ENCODE data around the gene PPP4R1.

DNA sequence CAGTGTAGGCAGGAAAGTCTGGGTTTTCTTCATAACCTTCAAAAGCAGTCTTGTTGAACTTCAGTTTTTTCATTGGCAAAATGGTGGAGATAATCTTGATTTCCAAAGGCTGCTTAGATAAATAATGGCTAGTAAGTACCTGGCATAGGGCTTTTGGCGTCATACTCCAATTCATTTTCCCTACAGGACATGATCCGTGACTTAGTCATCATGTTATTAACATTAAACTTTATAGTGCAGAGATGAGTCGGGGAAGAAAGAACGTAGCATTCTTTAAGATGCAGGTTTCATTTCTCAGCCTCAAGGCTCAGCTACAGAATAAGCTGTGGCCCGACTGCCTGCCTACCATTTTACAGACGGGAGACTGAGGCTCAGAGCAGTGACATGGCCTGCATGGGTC lies 75.1 kb downstream of the PPP4R1 start:
- TF ChIP-seq, protein P1, sequence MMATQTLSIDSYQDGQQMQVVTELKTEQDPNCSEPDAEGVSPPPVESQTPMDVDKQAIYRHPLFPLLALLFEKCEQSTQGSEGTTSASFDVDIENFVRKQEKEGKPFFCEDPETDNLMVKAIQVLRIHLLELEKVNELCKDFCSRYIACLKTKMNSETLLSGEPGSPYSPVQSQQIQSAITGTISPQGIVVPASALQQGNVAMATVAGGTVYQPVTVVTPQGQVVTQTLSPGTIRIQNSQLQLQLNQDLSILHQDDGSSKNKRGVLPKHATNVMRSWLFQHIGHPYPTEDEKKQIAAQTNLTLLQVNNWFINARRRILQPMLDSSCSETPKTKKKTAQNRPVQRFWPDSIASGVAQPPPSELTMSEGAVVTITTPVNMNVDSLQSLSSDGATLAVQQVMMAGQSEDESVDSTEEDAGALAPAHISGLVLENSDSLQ (IDR thresholded peaks at IDR 0.05), result no peak
- TF ChIP-seq BHLHE40 (IDR thresholded peaks at IDR 0.05; ENCODE audit: borderline replicate concordance), result no peak
- no peak for TF ChIP-seq LEF1 (IDR thresholded peaks at IDR 0.05; ENCODE audit: borderline replicate concordance)

Data from HEK293T (cell line).